ENCODE data around the gene PCGF3.

DNA sequence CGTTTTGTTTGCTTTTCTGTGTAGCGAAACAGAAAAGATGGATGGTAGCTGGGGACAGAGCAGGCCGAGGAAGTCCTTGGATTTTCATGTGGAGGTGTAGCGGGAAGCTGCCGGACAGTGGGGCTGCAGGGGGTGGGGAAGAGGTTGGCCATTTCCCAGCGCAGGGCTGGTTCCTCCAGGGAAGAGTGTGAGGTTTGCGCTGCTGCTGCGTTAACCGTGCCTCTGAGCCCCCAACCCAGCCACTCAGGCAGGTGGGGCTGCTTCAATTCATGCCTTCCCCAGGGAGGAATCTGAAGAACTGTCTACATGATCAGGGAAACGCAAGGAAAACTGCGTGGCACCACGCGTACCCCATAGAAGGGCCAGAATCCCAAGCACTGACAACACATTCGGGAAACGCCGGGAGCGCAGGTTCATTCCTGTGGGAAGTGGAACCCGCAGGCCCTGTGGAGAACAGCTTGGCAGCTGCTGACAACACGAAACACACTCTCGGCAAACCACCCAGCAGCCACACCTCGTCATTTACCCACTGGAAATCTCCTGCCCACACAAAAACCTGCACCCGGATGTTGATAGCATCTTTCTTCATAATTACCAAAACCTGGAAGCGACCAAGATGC lies 57.7 kb downstream of the PCGF3 start:
- TF ChIP-seq CTCF (conservative IDR thresholded peaks at IDR 0.05; ENCODE audit: low read depth, low read length) (no peak), EZH2phosphoT487 (IDR thresholded peaks at IDR 0.05; ENCODE audit: borderline replicate concordance, low read length) (no peak)
